ENCODE data around the gene RAB28.

RAB28 gene

GRCh38 chr4:13384055-13384454, 100.1 kb downstream of the RAB28 start:
- TF ChIP-seq ZNF8 (CRISPR knock-in tag; IDR thresholded peaks at IDR 0.05) (no peak), ISL1 (CRISPR knock-in tag; IDR thresholded peaks at IDR 0.05) (no peak), RARB (CRISPR knock-in tag; IDR thresholded peaks at IDR 0.05) (no peak), ZFP30 (CRISPR knock-in tag; IDR thresholded peaks at IDR 0.05) (no peak), TSHZ2 (CRISPR knock-in tag; IDR thresholded peaks at IDR 0.05) (no peak), GLIS3 (CRISPR knock-in tag; IDR thresholded peaks at IDR 0.05) (no peak), CSDC2 (CRISPR knock-in tag; IDR thresholded peaks at IDR 0.05) (no peak), CSRNP3 (CRISPR knock-in tag; IDR thresholded peaks at IDR 0.05) (no peak), TOX (CRISPR knock-in tag; IDR thresholded peaks at IDR 0.05; ENCODE audit: borderline replicate concordance) (no peak), PATZ1 (CRISPR knock-in tag; IDR thresholded peaks at IDR 0.05; ENCODE audit: borderline replicate concordance) (no peak), SNAI2 (CRISPR knock-in tag; IDR thresholded peaks at IDR 0.05) (no peak), POU6F1 (CRISPR knock-in tag; IDR thresholded peaks at IDR 0.05; ENCODE audit: borderline replicate concordance, low read depth) (no peak), PPARA (CRISPR knock-in tag; IDR thresholded peaks at IDR 0.05; ENCODE audit: borderline replicate concordance) (no peak), TCF4 (CRISPR knock-in tag; IDR thresholded peaks at IDR 0.05; ENCODE audit: borderline replicate concordance) (no peak)
- no peak for ATAC-seq

- no peak for TF ChIP-seq TSHZ2 (CRISPR knock-in tag; IDR thresholded peaks at IDR 0.05)
- no peak for ATAC-seq
Measured at GRCh38 chr4:13378973-13379759, 105.0 kb downstream of the RAB28 start.

- ATAC-seq: no peak
- no peak for TF ChIP-seq BACH2 (CRISPR knock-in tag; IDR thresholded peaks at IDR 0.05; ENCODE audit: borderline replicate concordance)
- TF ChIP-seq OSR1 (CRISPR knock-in tag; IDR thresholded peaks at IDR 0.05): no peak
- no peak for TF ChIP-seq TSHZ2 (CRISPR knock-in tag; IDR thresholded peaks at IDR 0.05)
- TF ChIP-seq ZFP3 (CRISPR knock-in tag; IDR thresholded peaks at IDR 0.05): no peak
- no peak for TF ChIP-seq ESRRG (CRISPR knock-in tag; IDR thresholded peaks at IDR 0.05)
- no peak for TF ChIP-seq GLIS3 (CRISPR knock-in tag; IDR thresholded peaks at IDR 0.05)
- no peak for TF ChIP-seq ZNF565 (CRISPR knock-in tag; conservative IDR thresholded peaks at IDR 0.05; ENCODE audit: low read depth)
- no peak for TF ChIP-seq TOX (CRISPR knock-in tag; IDR thresholded peaks at IDR 0.05; ENCODE audit: borderline replicate concordance)
- no peak for TF ChIP-seq SNAI2 (CRISPR knock-in tag; IDR thresholded peaks at IDR 0.05)
- TF ChIP-seq PATZ1 (CRISPR knock-in tag; IDR thresholded peaks at IDR 0.05; ENCODE audit: borderline replicate concordance): no peak
- no peak for TF ChIP-seq ZFP30 (CRISPR knock-in tag; IDR thresholded peaks at IDR 0.05)
- no peak for TF ChIP-seq TCF4 (CRISPR knock-in tag; IDR thresholded peaks at IDR 0.05; ENCODE audit: borderline replicate concordance)
- TF ChIP-seq ZNF70 (CRISPR knock-in tag; IDR thresholded peaks at IDR 0.05): no peak
- TF ChIP-seq RARB (CRISPR knock-in tag; IDR thresholded peaks at IDR 0.05): no peak
Measured at GRCh38 chr4:13371048-13371447, 113.1 kb downstream of the RAB28 start.
